Hindlimb muscle (tissue), 1 donor: ENCODE data around the gene NUDT8. TPM values are rescaled to one million over a fixed set of nuclear protein-coding genes. Genes with fewer than 3 reads are reported as not detected.

Experiments used
- DNase-seq: peaks from one replicate; pipeline ENCODE4 v3.0.0-alpha.2; 2013
- polyA plus RNA-seq: library from polyadenylated mRNA; unstranded; fragments of 120-200 nt; gene quantifications from one replicate; pipeline ENCODE4 v1.2.1, GENCODE V29; 2013; ENCODE audit not compliant: insufficient read length

NUDT8 gene, protein sequence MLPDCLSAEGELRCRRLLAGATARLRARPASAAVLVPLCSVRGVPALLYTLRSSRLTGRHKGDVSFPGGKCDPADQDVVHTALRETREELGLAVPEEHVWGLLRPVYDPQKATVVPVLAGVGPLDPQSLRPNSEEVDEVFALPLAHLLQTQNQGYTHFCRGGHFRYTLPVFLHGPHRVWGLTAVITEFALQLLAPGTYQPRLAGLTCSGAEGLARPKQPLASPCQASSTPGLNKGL
- 3.7 TPM for polyA plus RNA-seq

DNA sequence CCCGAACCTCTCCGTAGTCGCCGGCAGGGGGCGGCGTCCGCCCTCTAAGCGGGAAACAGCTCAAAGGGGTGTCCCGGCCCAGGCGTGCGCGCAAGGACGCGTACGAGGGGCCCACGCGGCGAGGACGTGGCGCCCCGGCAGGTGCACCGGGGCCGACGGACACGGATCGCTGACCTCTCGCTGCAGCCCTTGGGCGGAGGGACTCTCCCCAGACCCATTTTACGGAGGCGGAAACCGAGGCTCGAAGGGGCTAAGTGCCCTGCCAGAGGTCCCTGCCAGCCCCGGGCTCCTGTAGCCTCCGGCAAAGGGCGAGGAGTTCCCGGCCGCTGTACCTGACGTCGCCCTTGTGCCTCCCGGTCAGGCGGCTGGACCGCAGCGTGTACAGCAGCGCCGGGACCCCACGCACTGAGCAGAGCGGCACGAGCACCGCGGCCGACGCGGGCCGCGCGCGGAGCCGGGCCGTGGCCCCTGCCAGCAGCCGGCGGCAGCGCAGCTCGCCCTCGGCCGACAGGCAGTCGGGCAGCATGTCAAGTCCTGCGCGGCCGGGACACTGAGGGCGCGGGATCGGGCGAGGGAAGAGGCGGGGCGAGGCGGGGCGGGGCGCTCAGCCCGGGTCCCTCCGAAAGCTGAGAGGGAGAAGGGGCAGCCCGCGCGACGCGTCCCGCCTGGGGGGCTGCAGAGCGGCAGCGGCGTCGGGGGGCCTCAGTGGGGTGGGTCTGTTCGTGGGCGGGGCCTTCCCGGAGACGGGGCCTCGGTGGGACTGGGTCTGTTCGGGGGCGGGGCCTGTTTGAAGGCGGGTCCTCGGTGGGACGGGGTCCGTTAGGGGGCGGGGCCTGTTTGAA is at the start of gene NUDT8:
TSS of gene NUDT8 (minus strand) at position 552 of the 842 bp plus-strand sequence. CDS start at position 526, 26 bp downstream.
- peak; percentile 82 for DNase-seq

GRCh38 chr11:67675058-67675747 is 45.5 kb upstream of the NUDT8 start:
- DNase-seq: no peak

DNA sequence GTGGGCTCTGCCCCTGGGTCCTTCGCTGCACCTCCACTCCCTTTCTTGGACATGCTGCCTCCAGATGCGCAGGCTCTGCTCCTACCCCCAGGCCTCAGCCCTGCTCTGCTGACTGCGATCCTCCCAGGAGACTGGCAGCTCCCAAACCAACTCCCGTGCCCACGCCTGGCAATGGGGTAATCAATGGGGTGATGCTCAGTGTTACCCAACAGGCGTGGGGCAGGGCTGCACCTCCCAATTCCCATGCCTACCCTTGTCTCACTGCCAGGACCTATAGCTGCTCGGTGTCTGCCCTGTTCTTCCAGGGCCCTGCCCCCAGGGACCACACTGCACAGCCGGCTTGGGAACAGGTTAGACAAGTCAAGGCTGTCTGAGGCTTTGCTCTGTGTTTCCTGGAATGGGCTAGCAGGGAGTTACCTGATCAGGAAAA is 44.7 kb upstream of the NUDT8 start, which contains the start of gene ALDH3B2:
TSS of gene ALDH3B2 (minus strand) at position 182 of the 430 bp plus-strand sequence. CDS start 7,688 bp downstream, outside the sequence.
- no peak for DNase-seq

- no peak for DNase-seq
These were observed 44.2 kb upstream of the NUDT8 start for GRCh38 chr11:67673902-67674301.

- no peak for DNase-seq
These were observed 43.6 kb upstream of the NUDT8 start for GRCh38 chr11:67673358-67673757.

GRCh38 chr11:67671211-67671520 is 41.4 kb upstream of the NUDT8 start:
- DNase-seq: no peak

DNA sequence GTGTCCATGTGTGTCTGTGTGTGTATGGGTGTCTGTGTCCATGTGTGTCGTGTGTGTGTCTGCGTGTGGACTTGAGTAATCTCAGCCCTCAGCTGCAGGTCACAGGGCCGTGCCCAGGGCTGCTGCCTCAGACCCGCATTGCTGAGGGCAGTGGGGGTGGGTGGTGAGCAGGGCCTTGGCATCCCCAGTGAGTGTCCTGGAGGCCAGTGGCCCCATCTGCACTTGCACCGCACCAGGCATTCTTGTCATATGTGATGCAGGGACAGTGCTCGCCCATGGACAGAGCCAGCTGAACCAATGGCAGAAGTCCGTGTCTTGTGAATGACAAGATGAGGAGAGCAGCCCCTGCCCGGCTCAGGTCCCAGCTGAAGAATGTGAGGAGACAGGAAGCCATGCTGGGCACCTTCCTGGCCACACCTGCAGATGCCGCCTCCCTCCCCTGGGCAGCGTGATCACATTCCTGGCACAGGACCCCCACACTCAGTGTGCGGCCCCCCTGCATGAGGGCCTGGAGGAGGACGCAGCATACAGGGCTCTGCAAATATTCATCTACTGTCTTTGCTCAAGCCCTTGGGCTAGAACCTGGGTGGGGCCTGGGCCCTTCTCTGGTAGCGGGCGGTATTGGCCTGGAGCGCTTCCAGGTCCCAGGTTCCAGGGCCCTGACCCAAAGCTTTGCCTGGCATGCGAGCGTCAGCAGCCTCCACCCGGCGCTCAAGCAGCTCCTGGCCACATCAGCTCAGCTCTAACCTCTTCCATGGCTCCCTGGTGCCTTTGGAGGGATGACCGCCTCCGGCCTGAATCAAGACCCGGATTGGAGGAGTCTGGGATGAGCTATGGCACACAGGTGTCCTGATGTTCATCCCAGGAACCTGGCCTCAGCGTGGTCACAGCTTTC is 40.8 kb upstream of the NUDT8 start:
- DNase-seq: no peak

DNA sequence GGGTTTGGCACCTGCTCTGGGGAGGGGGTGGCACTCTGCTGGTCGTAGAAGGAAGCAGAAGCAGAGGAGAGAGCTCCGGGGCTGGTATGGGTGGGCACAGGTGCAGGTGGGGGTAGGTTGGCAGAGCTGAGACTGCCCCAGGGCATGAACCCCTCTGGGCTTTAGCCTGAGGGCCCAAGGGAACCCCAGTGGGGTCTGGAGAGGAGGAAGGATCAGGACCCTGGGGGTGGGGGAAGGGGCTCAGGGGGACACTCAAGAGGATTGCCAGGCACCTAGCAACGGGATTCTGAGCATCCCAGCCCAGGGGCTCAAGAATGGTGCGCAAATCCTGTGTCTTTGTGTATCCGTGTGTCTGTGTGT is 38.4 kb upstream of the NUDT8 start:
- DNase-seq: no peak

DNA sequence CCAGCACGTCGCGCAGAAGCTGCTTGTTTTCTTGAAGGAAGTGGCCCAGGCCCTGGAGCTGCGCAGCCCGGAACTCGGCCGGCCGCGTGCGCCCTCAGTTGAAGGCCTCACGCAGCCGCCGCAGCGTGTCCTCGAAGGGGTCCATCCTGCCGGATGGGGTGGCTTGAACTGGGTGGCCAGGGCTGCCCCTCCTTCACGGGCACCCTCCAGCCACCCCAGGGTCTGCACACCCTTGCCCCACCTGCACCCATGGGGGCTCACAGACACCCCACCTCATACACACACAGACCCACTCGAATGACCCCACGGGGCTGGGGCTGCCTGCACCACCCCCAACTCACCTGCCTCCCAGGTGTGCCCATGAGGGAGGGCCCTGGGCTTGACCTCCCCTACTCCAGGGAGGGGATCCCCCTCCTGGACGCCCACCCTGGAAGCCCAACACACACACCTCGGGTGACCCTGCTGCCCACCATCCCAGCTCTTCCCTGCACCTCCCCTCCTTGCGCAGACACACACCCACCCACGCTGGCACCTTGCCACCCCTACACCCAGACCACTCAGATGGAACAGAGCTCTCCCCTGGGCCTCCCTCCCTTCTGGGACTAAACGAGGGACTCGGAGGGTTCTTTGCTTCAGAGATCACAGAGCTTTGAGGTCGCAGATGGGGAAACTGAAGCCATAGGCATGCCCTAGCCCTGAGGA is 37.9 kb upstream of the NUDT8 start:
- no peak for DNase-seq

DNA sequence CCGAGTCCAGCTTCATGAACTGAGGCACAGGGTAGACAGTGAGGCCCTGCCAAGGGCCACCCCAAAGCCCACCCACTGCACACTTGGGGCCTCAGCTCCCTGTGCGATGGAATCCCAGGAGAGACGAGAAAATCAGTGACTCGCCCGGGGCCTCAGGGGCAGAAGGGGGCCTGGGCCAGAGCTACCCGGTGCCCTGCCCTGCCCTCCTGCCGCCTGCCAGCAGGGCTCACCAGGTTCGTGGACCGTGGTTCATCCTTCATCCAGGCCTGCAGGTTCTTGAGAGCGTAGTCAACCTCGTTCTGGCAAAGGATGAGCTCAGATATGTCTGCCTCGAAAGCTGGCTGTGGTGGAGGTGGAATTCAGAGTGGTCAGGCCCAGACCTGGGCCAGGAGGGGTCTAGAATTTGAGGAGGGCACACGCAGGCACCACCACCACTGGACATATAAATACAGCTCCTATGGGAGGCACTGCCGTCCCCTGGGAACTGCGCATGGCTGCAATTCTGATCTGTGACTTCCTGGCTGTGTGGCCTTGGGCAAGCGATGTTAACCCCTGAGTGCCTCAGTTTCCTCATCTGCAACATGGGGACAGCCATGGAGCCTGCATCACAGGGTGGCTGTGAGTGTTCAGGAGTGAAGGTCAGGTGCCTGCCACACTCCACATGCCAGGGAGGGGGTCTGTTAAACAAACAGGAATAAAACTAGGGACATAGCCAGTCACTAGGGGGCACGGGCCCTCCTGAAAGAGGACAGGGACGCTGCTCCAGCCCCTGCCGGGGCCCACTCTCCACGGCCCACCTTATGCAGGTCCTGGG is 37.1 kb upstream of the NUDT8 start:
- DNase-seq: no peak

- DNase-seq: no peak
These were observed 36.5 kb upstream of the NUDT8 start for GRCh38 chr11:67666303-67666645.

GRCh38 chr11:67665541-67666302 is 36.0 kb upstream of the NUDT8 start:
- DNase-seq: no peak

DNA sequence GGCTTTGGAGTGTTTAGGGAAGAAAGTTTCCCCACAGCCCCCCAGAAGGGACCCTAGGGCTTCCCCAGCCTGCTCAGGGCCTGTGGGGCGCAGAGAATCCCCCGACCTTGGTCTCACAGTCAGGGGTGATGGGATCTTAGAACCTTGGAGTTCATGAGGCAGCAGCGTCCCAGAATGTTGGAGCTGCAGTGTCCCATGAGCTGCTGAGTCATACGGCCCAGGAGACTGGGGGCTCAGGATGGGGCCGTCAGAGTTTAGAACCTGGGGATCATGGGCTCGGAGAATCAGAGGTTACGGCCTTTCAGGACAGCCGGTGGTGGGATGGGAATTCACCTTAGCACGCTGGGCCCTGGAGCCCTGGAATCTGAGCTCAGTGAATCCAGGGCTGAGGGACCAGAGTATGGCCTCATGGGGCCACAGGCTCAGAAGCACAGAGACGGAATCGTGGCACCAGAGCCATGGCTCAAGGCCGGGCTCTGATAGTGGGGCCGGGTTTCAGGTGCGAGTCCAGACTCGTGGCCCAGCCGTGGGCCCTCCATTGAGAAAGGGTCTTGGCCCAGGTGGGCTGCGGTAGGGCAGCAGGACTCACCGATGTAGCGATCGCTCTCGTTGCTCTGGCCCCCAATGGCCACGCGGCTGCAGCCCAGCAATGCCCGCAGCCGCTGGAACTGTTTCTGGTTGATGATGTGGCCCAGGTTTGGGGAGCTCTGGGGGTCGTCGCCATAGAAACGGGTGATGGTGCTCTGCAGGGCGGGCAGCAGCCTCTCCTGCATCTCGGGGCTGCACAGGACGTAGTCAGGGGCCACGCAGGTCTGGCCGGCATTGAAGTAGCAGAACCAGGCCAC is 35.2 kb upstream of the NUDT8 start:
- no peak for DNase-seq

DNA sequence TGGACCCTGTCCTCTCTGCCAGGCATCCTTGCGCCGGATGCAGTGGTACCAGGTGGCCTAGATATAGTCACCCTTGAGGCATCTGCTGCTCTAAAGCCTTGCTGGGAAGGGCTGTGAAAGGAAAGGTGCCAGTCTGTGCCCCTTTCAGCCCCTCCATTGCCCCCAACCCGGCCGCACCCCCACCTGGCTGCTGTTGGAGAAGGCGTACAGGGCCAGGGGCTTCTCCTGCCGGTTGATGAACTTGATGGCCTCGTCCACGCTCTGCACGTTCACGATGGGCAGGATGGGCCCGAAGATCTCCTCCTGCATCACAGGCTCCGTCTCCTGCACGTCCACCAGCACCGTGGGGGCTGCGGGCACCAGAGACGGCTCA is 34.5 kb upstream of the NUDT8 start:
- DNase-seq: no peak

- DNase-seq: no peak
These were observed 33.9 kb upstream of the NUDT8 start for GRCh38 chr11:67663532-67664212.

DNA sequence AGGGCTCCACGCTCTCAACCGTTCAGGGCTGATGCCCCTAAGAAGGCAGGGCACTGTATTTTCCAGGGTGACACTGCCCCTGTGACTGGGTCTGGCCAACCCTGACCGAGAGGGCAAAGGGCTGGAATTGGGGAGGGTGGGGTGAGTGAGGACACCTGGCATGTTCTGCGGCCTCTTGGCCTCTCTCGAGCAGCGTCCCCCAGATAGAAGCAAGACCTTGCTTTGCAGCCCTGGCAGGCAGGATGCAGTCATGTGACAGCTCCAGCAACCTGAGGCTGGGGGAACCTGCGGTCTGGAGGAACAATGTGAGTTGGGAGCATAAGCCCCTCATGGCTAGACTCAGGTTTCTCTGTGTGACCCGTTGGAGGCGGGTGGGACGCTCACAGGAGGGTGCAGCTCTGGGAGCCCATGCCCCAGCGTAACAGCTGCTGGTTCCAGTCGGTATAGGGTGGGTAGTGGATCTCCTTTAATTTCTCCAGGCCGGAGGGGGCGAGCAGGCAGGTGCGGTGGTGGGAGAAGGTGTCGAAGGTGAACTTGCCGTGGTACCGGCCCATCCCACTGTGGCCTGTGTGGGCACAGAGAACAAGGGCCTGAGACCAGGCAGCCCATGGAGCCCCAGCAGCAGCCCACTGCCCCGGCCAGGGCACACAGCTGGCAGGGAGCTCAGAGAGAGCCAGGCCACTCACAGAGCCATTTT is 33.2 kb upstream of the NUDT8 start:
- no peak for DNase-seq

GRCh38 chr11:67662142-67662834 is 32.6 kb upstream of the NUDT8 start:
- DNase-seq: no peak
